ENCODE data around the gene FAM210A. TPM values are rescaled to one million over a fixed set of nuclear protein-coding genes. Genes with fewer than 3 reads are reported as not detected.
A peak's percentile ranks its signal among the peaks of the same experiment; 100 is the strongest.

The FAM210A gene
- total and polyA plus RNA-seq, 9 of the 15 experiments (the other 6 are each of a cell fraction or from before 2014, with no cell fraction given), result 8.3 to 41.7 (median 19.1) TPM

DNA sequence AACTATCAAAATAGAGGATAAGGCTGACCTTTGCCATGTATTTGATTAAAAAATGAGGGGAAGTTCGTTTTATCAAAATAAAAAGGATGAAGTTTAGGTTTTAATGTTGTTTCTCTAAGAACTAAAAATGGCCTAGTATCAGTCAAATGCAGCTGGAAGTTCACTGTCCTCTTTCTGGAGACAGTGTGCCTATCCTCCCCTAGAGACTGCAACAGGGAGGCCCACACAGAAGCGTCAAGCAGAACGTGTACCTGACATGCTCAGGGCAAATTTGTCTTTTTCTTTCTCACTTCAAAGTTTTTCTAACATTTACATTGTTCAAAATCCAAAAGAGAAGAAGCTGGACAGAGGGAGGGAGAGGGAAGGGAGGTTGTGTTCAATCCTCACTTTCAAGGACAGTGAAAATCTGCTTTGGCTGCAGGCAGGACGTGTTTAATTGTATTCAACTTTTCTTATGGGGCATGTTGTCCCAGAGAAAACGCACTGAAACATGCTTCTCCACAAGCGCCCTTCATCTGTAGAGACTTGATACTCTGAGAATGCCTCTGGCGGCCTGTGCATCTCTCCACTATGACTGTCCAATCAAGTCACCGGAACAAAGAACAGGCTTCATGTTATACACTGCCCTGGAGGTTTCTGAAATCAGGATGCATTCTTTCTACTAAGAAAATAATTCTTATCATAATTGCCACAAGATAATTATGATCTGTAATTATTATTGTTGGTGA, 65.1 kb downstream of the FAM210A start:
- CTCF ChIA-PET (ENCODE audit: low intra/inter-chr PET ratio), result no interaction called here

More for the DNA sequence above, 65.1 kb downstream of the FAM210A start:
- Histone ChIP-seq H3K4me3 (no peak overlapping the region), H3K4me2 (ENCODE audit: insufficient read depth, low read length) (no peak overlapping the region), H3K27ac (ENCODE audit: extremely low read depth, low read depth, low read length) (no peak overlapping the region), H3K9ac (ENCODE audit: insufficient read depth in 1 of 2, low read depth in 2 of 2, low read length in 2 of 2) (no peak overlapping the region), H3K27me3 (ENCODE audit: control insufficient read depth in 2 of 2, insufficient read depth in 2 of 2, low read length in 2 of 2) (no peaks in the 10 kb centered on the region), H3K36me3 (ENCODE audit: control insufficient read depth, insufficient read depth, low read length) (peaks cover 34% of the 10 kb centered on the region), H3K4me1 (replicated peaks in 1 of 2; ENCODE audit: control insufficient read depth in 2 of 2, insufficient read depth in 2 of 2, low read length in 2 of 2) (no peaks in the 10 kb centered on the region), H3K79me2 (ENCODE audit: control insufficient read depth, insufficient read depth, low read length) (no peaks in the 10 kb centered on the region), H4K20me1 (replicated peaks; ENCODE audit: control insufficient read depth, insufficient read depth, low read length) (no peaks in the 10 kb centered on the region), H3K9me3 (replicated peaks; ENCODE audit: control insufficient read depth, insufficient read depth, low read depth, low read length) (no peaks in the 10 kb centered on the region), H3K9me1 (ENCODE audit: control insufficient read depth, insufficient read depth, low read length) (no peaks in the 10 kb centered on the region), H2AFZ (ENCODE audit: low read depth, low read length) (no peak overlapping the region)
- 76% methylated on average over 8 of the region's 8 CpGs for WGBS (ENCODE audit: insufficient coverage, low coverage, missing lambda C conversion rate)
- no peak for TF ChIP-seq ZNF41 (CRISPR knock-in tag; conservative IDR thresholded peaks at IDR 0.05)
- no peak for TF ChIP-seq HDAC6 (IDR thresholded peaks at IDR 0.05; ENCODE audit: low read depth, low read length)
- TF ChIP-seq ZEB2 (IDR thresholded peaks at IDR 0.05), result no peak
- no peak for TF ChIP-seq HLTF (IDR thresholded peaks at IDR 0.05)
- no peak for TF ChIP-seq ZNF224 (CRISPR knock-in tag; IDR thresholded peaks at IDR 0.05)
- no peak for TF ChIP-seq BACH1 (tag; IDR thresholded peaks at IDR 0.05)
- TF ChIP-seq ZNF384 (IDR thresholded peaks at IDR 0.05; ENCODE audit: low read depth, low read length), result no peak
- TF ChIP-seq ZMIZ1 (IDR thresholded peaks at IDR 0.05; ENCODE audit: low read depth in 2 of 2, low read length in 2 of 2), result no peak
- TF ChIP-seq, protein P1, sequence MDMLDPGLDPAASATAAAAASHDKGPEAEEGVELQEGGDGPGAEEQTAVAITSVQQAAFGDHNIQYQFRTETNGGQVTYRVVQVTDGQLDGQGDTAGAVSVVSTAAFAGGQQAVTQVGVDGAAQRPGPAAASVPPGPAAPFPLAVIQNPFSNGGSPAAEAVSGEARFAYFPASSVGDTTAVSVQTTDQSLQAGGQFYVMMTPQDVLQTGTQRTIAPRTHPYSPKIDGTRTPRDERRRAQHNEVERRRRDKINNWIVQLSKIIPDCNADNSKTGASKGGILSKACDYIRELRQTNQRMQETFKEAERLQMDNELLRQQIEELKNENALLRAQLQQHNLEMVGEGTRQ (CRISPR knock-in tag; IDR thresholded peaks at IDR 0.05), result no peak
- no peak for TF ChIP-seq KDM1A (IDR thresholded peaks at IDR 0.05)
- TF ChIP-seq ZKSCAN1 (IDR thresholded peaks at IDR 0.05; ENCODE audit: low read depth, low read length), result no peak
- no peak for TF ChIP-seq STAT5B (CRISPR knock-in tag; IDR thresholded peaks at IDR 0.05)
- TF ChIP-seq CBFA2T3 (IDR thresholded peaks at IDR 0.05), result no peak
- no peak for TF ChIP-seq NELFE (IDR thresholded peaks at IDR 0.05; ENCODE audit: insufficient read depth, insufficient read length)
- DNase-seq (ENCODE audit: extremely low read depth in 1 of 4, low spot score in 3 of 4) (no peak), ATAC-seq (peak; percentile 25; the same call in 1 of the 3 replicates), FAIRE-seq (no peak)
- POLR2A ChIA-PET, result no interaction called here
- intact Hi-C loops (cut with micrococcal nuclease) (loop anchor here (10.0 kb wide), 1 partner anchor 56 kb away; no protein-coding TSS in a partner anchor), in situ Hi-C loops (cut with MboI) (no loop called here)
- BruUV-seq (replicated peaks), result no TSS peak

Data from K562 (cell line).